HG02763 (cell line): ENCODE data around the gene LETM1.

Experiments used
- ATAC-seq: cut with Tn5 transposase; IDR thresholded peaks from one replicate; pipeline ENCODE4 v1.9.1; 2021; ENCODE audit warnings: mild to moderate bottlenecking, moderate library complexity; ENCODE audit not compliant: unreplicated experiment

The LETM1 gene

DNA sequence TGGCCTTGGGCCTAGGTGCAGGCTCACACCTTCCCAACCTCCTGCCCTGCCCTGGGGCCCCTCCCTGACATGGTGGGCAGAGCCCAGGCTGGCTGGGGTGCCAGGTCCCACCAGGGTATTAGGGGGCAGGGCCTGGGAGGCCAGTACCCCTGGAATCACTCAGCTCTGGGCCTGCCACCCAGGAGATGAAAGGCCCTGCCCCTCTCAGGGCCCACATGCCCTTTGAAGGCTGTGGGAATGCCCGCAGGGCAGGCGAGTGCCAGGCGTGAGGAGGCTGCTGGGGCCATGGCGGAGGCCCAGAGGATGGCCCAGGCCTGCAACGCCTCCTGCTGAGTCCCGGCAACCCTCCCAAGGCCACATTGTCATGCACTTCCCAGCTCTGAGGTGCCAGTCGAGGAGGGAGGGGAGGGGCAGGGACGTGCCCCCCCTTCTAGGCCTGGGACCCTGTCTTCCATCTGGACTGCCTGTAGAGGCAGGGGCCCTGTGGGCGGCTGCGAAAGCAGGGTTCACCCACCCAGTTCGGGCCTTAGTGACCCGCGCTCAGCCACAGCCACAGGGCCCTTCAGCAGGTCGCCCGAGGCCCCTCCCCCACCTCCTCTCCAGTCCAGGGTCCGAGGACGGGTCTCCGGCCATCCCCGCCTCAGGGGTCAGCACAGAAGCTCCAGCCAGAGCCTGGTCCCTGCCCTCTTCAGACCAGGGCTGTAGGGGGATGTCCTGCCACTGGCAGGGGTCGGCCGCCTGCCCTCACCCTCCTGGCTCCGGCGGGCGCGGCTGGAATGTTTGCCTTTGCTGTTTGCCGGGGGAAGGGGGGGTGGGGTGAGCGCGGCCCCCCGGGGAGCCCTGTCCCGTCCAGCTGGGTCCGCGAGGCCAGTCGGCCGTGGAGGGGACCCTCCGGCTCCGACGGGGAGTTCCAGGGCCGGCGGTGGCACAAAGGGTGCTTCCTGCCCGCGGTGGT, 89.6 kb downstream of the LETM1 start:
- ATAC-seq = no peak

DNA sequence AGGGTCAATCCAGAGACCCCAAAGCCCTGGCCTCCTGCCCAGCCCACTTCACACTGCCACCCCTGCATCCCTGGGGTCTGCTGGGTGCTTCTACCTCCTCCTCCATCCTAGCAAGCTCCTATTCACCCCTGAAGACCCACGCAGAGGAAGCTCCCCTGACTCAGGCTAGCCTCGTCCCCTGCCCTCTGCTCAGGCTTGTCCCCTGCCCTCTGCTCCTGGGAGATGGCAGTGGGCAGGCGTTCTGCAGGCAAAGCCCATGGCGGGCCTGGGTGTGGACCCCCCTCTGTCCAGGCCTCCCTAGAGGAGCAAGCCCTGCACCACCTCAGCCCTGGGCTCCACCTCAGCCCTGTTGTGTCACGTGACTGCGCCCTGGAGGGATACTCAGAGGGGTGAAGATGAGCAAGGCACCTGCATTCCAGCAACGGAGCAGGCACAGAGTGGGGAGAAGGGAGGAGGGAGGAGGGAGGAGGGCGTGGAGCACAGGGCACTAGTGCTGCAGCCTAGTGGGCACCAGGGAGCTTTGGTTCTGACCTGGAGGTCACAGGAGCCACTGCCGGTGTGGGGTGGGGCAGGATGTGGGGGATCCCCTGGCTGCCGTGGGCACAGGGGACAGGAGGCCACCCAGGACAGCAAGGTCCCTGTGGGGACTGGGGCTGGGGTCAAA, 90.4 kb downstream of the LETM1 start:
- ATAC-seq = no peak

DNA sequence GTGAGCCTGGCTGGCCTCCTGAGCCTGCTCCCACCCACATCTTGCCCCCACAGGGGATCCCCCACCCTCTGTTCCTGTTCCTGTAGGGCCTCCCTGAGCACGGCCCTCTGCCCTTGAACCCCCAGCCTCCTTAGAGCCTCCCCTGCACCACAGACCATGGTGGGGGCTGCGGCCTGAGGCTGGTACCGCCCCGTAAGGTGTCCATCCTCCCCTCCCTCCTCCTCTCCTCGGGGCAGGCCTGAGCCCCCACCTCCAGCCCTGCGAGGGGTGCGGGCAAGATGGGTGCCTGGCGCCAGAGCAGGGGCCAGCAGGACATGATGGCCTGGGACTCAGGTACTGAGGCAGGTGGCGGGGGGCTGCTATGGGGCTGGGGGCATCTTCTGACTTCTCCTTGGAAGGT, 91.3 kb downstream of the LETM1 start:
- no peak for ATAC-seq

DNA sequence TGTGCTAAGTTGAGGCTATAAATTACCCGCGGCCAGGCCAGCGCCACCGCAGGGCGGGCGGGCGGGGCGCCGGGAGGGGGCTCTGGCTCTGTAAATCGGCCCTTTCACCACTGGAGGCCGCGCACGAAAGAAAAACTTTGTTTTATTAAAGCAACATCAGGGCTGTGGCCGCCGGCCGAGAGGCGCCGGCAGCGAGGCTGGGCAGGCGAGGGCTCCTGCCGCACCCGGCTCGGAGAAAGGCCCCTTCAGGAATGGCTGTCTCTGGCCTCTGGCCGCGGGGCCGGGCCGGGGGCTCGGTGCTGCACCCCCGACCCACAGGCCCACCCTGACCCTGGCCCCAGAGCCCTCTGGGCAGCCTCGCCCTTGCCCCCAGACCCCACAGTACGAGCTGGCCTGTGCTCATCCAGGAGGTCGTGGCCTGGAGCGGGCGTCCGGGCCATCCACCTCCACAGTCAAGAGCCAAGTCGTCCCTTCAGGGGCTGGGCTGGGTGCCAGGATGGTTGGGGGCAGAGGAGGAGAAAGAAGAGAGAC, 92.3 kb downstream of the LETM1 start:
- ATAC-seq = no peak

DNA sequence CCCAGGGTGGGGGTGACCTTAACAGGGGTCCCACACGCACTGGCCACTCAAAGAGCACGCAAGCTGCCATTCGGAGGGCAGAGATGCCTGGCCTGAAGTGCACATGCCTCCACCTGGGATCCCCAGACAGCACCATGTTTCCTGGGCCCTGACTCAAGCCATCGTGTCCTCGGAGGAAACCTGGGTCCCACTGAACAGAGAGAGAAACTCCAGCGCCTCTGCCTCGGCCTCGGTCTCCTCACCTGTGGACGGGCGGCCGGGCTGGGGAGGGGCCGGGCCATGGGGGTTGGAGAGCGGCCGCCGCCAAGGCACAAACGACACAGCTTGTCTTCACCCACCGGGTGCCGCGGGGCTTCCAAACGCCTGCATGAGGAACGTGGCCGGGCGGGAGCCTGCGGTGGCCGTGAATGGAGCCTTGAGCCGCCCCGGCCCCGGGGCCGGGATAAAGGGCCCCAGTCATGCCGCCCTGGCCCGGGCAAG, 92.8 kb downstream of the LETM1 start:
- ATAC-seq = no peak

- ATAC-seq = no peak
These were observed 93.5 kb downstream of the LETM1 start for GRCh38 chr4:1762264-1763010.
